ENCODE measurements around the gene PTPRN2. TPM values are rescaled to one million over a fixed set of nuclear protein-coding genes. Genes with fewer than 3 reads are reported as not detected.

Gene PTPRN2
- total RNA-seq, 4 donors from 2014 or later, result 14.9 to 34.3 (median 21.3) TPM

DNA sequence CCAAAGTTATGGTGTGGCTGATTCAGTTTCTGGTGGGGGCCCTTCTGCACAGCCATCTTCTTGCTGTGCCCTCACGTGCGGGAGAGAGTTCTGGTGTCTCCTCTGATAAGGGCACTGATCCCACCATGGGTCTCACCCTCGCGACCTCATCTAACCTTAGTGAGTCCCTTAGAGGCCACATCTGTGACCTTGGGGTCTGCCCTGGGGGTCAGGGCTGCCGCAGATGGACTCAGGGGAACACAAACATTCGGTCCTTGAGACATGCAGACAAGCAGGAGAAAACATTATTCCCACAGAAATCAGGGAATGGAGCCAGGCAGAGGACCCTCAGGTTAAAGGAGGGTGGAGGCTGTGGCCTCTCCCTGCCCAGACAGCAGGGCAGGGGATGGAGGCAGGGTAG is 1072.9 kb downstream of the PTPRN2 start:
- Histone ChIP-seq H3K9me3 (no peaks in the 10 kb centered on the region), H3K27ac (no peak overlapping the region), H3K36me3 (no peaks in the 10 kb centered on the region), H3K27me3 (no peaks in the 10 kb centered on the region), H3K4me3 (no peak overlapping the region), H3K4me1 (no peaks in the 10 kb centered on the region)
- DNase-seq, result peak in 1 of 3 donors; percentile 18
- TF ChIP-seq POLR2A (IDR thresholded peaks at IDR 0.05), result no peak
- TF ChIP-seq, protein P1, sequence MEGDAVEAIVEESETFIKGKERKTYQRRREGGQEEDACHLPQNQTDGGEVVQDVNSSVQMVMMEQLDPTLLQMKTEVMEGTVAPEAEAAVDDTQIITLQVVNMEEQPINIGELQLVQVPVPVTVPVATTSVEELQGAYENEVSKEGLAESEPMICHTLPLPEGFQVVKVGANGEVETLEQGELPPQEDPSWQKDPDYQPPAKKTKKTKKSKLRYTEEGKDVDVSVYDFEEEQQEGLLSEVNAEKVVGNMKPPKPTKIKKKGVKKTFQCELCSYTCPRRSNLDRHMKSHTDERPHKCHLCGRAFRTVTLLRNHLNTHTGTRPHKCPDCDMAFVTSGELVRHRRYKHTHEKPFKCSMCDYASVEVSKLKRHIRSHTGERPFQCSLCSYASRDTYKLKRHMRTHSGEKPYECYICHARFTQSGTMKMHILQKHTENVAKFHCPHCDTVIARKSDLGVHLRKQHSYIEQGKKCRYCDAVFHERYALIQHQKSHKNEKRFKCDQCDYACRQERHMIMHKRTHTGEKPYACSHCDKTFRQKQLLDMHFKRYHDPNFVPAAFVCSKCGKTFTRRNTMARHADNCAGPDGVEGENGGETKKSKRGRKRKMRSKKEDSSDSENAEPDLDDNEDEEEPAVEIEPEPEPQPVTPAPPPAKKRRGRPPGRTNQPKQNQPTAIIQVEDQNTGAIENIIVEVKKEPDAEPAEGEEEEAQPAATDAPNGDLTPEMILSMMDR (IDR thresholded peaks at IDR 0.05), result no peak

- Histone ChIP-seq H3K36me3 (no peaks in the 10 kb centered on the region), H3K4me3 (no peak overlapping the region), H3K4me1 (no peaks in the 10 kb centered on the region), H3K27me3 (no peaks in the 10 kb centered on the region), H3K9me3 (no peaks in the 10 kb centered on the region), H3K27ac (no peak overlapping the region)
- TF ChIP-seq, protein P1 (IDR thresholded peaks at IDR 0.05), result no peak
- TF ChIP-seq POLR2A (IDR thresholded peaks at IDR 0.05), result no peak
- peak in 2 of 3 donors; percentile 34 to 39 for DNase-seq
Observed at GRCh38 chr7:157514306-157514705, 1073.3 kb downstream of the PTPRN2 start.

GRCh38 chr7:157513682-157514081 is 1073.9 kb downstream of the PTPRN2 start:
- no peak overlapping the region for H3K27ac ChIP-seq
- peak in 1 of 3 donors; percentile 21 for DNase-seq

GRCh38 chr7:157513162-157513621 is 1074.4 kb downstream of the PTPRN2 start:
- peak in 2 of 3 donors; percentile 24 to 37 for DNase-seq
- Histone ChIP-seq H3K9me3 (no peaks in the 10 kb centered on the region), H3K4me3 (no peak overlapping the region), H3K27ac (no peak overlapping the region), H3K4me1 (no peaks in the 10 kb centered on the region), H3K36me3 (no peaks in the 10 kb centered on the region), H3K27me3 (no peaks in the 10 kb centered on the region)
- TF ChIP-seq POLR2A (IDR thresholded peaks at IDR 0.05), result no peak
- TF ChIP-seq, protein P1 (IDR thresholded peaks at IDR 0.05), result no peak

More at GRCh38 chr7:157513682-157514081, 1073.9 kb downstream of the PTPRN2 start:
- Histone ChIP-seq H3K27me3 (no peaks in the 10 kb centered on the region), H3K36me3 (no peaks in the 10 kb centered on the region), H3K4me3 (no peak overlapping the region), H3K4me1 (no peaks in the 10 kb centered on the region), H3K9me3 (no peaks in the 10 kb centered on the region)
- TF ChIP-seq, protein P1 (IDR thresholded peaks at IDR 0.05), result no peak
- TF ChIP-seq POLR2A (IDR thresholded peaks at IDR 0.05), result no peak

- Histone ChIP-seq H3K4me1 (no peaks in the 10 kb centered on the region), H3K4me3 (no peak overlapping the region), H3K27ac (no peak overlapping the region), H3K9me3 (no peaks in the 10 kb centered on the region), H3K36me3 (no peaks in the 10 kb centered on the region), H3K27me3 (no peaks in the 10 kb centered on the region)
- TF ChIP-seq, protein P1 (IDR thresholded peaks at IDR 0.05), result no peak
- TF ChIP-seq POLR2A (IDR thresholded peaks at IDR 0.05), result no peak
- DNase-seq, result no peak
Observed at GRCh38 chr7:157509226-157509625, 1078.4 kb downstream of the PTPRN2 start.

DNA sequence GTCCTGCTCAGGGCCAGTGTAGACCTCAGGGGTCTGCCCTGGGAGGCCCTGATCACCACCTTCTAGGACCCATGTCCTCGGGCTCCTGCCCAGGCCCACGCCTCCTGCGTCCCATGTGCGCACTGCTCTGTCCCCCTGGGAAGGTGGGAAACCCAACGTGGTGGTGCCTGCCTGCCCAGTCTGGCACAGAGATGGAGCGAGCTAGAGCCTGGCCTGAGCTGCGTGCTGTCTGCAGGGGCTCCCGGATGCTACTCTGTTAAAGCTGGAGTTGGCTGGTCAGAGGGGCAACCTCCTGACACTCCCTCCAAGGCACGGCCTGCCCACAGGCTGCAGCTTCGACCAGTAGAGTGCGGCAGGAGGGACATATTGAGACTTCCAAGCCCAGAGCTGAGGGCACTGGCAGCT is 1079.1 kb downstream of the PTPRN2 start:
- H3K9me3 ChIP-seq, result no peaks in the 10 kb centered on the region
- DNase-seq, result peak in 2 of 3 donors; percentile 2 to 30
- H3K4me3 ChIP-seq, result no peak overlapping the region
- H3K4me1 ChIP-seq, result no peaks in the 10 kb centered on the region
- TF ChIP-seq POLR2A (IDR thresholded peaks at IDR 0.05), result no peak
- TF ChIP-seq, protein P1 (IDR thresholded peaks at IDR 0.05), result no peak
- H3K27ac ChIP-seq, result no peak overlapping the region
- no peaks in the 10 kb centered on the region for H3K36me3 ChIP-seq
- no peaks in the 10 kb centered on the region for H3K27me3 ChIP-seq
